Tibial nerve (tissue), 3 donors: Measurements from ENCODE around the gene PLXDC1.

Experiments
- CTCF ChIP-seq, 5 experiments: fragments of 200-600 bp in 3 of 5; fragments of 450-650 bp in 2 of 5; sonication (generic) in 3 of 5; IDR thresholded peaks; one replicate each; pipeline ENCODE4 v1.5.1; 2016 to 2019; ENCODE audit warnings: antibody characterized with exemption in 5 of 5, mild to moderate bottlenecking in 3 of 5, moderate library complexity in 2 of 5
- POLR2A ChIP-seq, 2 donors: fragments of 450-650 bp; IDR thresholded peaks; one replicate each; pipeline ENCODE4 v1.6.1; 2017; ENCODE audit warnings: antibody characterized with exemption in 2 of 2, mild to moderate bottlenecking in 2 of 2, moderate library complexity in 2 of 2

- TF ChIP-seq CTCF (IDR thresholded peaks at IDR 0.05) (no peak), POLR2A (IDR thresholded peaks at IDR 0.05) (no peak)
Observed at GRCh38 chr17:39073916-39074315, 77.5 kb downstream of the PLXDC1 start.
